Liver (tissue), 3 donors: ENCODE results near the gene TRMT61A.

ENCODE experiments used
- CTCF ChIP-seq: fragments of 150-350 bp; IDR thresholded peaks from 2 replicates; pipeline ENCODE4 v1.5.1; 2017; ENCODE audit warnings: improper control_type of control experiment, low read depth, low read length; ENCODE audit not compliant: missing input control
- EGR1 ChIP-seq, 2 donors: IDR thresholded peaks; 2 replicates each; pipeline ENCODE4 v1.6.1; 2016 to 2018; ENCODE audit warnings: antibody characterized with exemption in 2 of 2, low read depth in 2 of 2
- MAX ChIP-seq: IDR thresholded peaks from 2 replicates; pipeline ENCODE4 v1.6.1; 2016; ENCODE audit warnings: antibody characterized with exemption
- SP1 ChIP-seq: IDR thresholded peaks from 2 replicates; pipeline ENCODE4 v1.6.1; 2018; ENCODE audit warnings: antibody characterized with exemption, mild to moderate bottlenecking
- donor health status: healthy.
- donor health status: healthy.

- no peak for TF ChIP-seq CTCF
- no peak for TF ChIP-seq EGR1 (IDR thresholded peaks at IDR 0.05; ENCODE audit: low read depth in 2 of 2)
- no peak for TF ChIP-seq SP1
- no peak for TF ChIP-seq MAX
These were observed 33.1 kb downstream of the TRMT61A start for GRCh38 chr14:103562179-103562428.
